Measurements from ENCODE around the gene FUT1.
"Not testable (repeated sequence)": the region's sequence is repeated elsewhere in the genome, so short reads cannot be mapped to it uniquely, and the experiment has no call there.

The FUT1 gene

GRCh38 chr19:48752496-48753365 lies at the start of gene FUT1:
TSS of gene FUT1 (minus strand) at chr19:48752641. CDS start at chr19:48751281, 1,360 bp downstream.
- peak; percentile 69 for DNase-seq

DNA sequence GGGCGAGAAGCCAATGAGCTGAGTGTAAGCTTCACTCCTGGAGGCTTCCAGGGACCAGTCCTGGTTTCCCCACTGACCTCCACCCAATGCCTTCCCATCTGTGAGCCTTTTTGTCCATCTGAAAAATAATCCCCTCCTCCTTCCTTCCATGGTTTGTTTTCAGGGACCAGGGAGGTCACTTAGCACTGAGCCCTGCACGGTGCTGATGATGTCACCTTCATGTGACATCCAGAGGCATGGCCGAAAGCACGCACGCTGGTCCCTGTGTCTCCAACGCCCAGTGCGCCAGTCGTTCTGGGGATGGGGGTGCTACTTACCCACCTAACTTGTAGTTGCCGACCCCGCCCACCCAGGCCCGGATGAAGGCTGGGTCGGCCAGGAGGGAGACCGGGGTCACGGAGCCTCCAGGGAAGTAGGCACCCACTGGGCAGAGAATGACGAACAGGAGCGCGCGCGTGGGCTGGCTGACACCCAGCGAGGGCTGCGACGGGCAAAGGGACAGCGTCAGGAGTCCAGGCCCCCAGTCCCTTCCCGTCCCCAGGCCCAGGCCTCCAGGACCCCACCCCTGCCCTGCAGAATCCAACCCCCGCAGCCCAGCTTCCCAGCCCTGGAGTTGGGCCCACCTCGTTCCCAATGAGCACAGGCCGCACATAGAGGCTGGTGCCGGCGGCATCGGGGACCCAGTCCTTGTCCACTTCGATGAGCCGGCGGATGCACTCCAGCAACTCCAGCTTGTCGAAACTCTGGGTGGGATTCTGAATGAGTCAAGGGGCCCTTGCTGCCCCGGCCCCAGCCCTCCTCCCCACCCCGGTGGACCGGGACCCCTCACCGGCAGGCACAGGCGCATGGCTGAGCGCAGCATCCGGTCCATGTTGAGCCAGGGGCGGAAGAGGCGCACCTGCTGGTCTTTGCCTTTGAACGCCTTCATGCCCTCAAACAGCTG lies 47.2 kb upstream of the FUT1 start:
- no peak for DNase-seq

- no peak for DNase-seq
Measured at GRCh38 chr19:48798937-48799336, 46.5 kb upstream of the FUT1 start.

DNA sequence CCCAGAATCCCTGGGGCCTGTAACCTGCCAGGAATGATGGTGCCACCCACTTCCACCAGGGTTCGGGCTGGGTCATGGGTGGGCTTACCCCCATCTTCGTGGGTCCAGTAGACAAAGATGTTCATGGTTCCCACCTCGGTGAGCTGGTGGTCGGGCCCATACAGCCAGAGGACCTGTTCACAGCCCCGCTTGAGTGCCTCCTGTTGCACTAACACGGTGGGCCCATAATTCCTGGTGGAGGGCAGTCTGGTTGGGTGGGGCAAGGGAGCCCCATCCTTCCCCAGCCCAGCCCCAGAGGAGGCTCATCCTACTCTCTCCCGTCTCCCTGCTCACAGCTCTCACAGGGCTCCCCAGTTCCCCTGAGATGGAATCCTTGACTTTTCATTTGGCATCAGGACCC lies 44.7 kb upstream of the FUT1 start:
- no peak for DNase-seq

GRCh38 chr19:48796298-48797083 lies 44.0 kb upstream of the FUT1 start:
- DNase-seq = no peak

GRCh38 chr19:48795685-48796070 lies 43.2 kb upstream of the FUT1 start:
- DNase-seq = no peak

- DNase-seq = peak; percentile 85
Measured at GRCh38 chr19:48795055-48795684, 42.7 kb upstream of the FUT1 start.

GRCh38 chr19:48794291-48794690 lies 41.9 kb upstream of the FUT1 start:
- DNase-seq = no peak

DNA sequence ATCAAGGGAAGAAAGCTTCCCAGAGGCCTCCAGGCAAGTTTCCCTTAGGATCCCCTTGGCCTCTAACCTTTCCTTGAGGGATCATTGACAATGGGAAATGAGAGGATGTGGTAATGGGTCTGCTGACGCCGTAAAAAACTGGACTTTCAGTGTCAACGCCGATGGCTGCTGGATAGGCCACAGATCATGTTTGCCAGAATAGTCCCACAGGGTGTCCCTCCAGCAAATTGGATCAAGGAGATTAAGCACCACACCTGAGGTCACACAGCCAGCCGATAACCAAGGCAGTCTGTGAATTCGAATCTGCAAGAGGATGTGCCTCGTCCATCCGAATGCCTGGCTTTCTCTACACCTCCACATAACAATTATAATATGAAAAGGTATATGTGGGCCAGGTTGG lies 40.8 kb upstream of the FUT1 start:
- DNase-seq = no peak

GRCh38 chr19:48787331-48787730 lies 34.9 kb upstream of the FUT1 start:
- DNase-seq = not testable (repeated sequence)

- not testable (repeated sequence) for DNase-seq
Measured at GRCh38 chr19:48786422-48786821, 34.0 kb upstream of the FUT1 start.

- DNase-seq = no peak
Measured at GRCh38 chr19:48784527-48784926, 32.1 kb upstream of the FUT1 start.

GRCh38 chr19:48780631-48781391 lies 28.4 kb upstream of the FUT1 start:
- DNase-seq = no peak

DNA sequence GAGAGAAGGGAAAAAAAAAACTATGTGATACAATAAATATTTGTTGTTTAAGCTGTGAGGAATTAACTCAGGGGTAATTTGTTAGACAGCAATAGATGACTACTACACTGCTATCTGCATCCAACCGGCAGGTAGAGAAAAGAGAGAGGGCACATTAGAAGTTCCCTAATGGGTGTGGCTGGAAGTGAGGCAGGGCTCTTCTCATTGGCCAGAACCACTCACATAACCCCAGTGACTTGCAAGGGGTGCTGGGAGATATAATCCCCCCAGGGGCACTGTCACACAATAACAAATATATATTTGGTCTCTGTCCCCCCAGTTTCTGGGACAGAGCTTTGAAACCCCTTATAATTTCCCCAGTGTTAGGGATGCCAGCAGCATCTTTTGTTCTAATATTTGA lies 27.2 kb upstream of the FUT1 start:
- no peak for DNase-seq

- no peak for DNase-seq
Measured at GRCh38 chr19:48777720-48778119, 25.3 kb upstream of the FUT1 start.

DNA sequence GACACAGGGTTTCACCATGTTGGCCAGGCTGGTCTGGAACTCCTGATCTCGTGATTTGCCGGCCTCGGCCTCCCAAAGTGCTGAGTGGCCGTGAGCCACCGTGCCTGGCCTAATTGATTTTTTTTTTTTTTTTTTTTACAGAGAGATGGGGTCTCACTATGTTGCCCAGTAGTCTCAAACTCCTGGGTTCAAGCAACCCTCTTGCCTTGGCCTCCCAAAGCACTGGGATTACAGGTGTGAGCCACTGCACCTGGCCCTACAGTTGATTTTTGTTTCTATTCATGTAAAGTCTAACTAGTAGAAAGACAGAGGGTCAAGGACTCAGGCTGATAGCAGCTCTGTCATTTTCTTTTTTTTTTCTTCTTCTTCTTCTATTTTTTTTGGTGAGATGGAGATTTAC lies 24.7 kb upstream of the FUT1 start:
- DNase-seq = no peak

DNA sequence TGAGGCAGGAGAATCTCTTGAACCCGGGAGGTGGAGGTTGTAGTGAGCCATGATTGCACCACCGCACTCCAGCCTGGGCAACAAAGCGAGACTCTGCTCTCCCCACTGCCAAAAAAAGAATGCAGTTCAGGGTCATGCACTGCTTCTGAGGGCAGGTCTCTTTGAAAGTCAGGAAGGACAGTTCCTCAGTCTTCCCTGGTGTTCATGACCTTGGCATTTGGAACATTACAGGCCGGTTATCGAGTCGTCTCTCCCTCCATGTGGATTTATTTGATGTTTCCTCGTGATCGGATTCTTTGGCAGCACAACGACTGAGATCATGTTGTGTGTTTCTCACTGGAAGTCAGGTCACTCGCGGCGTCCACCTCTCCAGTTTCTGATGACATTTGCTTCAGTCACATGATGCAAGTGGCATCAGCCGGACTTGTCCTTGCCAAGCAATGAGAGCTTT lies 20.1 kb upstream of the FUT1 start:
- DNase-seq = no peak

GRCh38 chr19:48770734-48771472 lies 18.5 kb upstream of the FUT1 start:
- no peak for DNase-seq

- no peak for DNase-seq
Measured at GRCh38 chr19:48770266-48770665, 17.8 kb upstream of the FUT1 start.

- DNase-seq = no peak
Measured at GRCh38 chr19:48768994-48769713, 16.7 kb upstream of the FUT1 start.

Measured in NCI-H2029 treated with DMSO at 0.1 percent for 48 hours (cell line).